A673 (cell line): ENCODE measurements around the gene FARP2. TPM values are rescaled to one million over a fixed set of nuclear protein-coding genes. Genes with fewer than 3 reads are reported as not detected.

Experiments used
- BruUV-seq: library from RNA; stranded (reverse); fragments of 400-500 nt; replicated peaks from 2 replicates; lab custom pipeline; 2021; lab: Mats Ljungman, UMichigan
- CTCF ChIA-PET: fragments of 300-600 bp; sonication (Branson Sonifier 250); formaldehyde crosslinking; loops from one replicate; lab custom pipeline; 2022; ENCODE audit warnings: antibody characterized with exemption; lab: Charles Lee
- POLR2A ChIA-PET: fragments of 300-600 bp; sonication (Branson Sonifier 250); formaldehyde crosslinking; loops from one replicate; lab custom pipeline; 2022; ENCODE audit warnings: antibody characterized with exemption; ENCODE audit not compliant: low non-redundant PET; lab: Charles Lee
- DNase-seq: peaks from one replicate; pipeline ENCODE4 v3.0.0-alpha.2; 2015; ENCODE audit warnings: low spot score
- H3K27ac ChIP-seq: fragments of 200-600 bp; sonication (generic); 2 replicates; pipeline ENCODE4 v1.5.1; 2016; ENCODE audit warnings: mixed run types, low read depth, mild to moderate bottlenecking, mixed read lengths, antibody characterized with exemption, low read length; ENCODE audit not compliant: poor library complexity, severe bottlenecking
- H3K27me3 ChIP-seq: fragments of 200-600 bp; sonication (generic); replicated peaks from 2 replicates; pipeline ENCODE4 v1.6.1; 2017; ENCODE audit warnings: mixed run types, low read depth, mild to moderate bottlenecking, mixed read lengths, antibody characterized with exemption, low read length; ENCODE audit not compliant: insufficient read depth, poor library complexity
- H3K36me3 ChIP-seq: fragments of 200-600 bp; sonication (generic); 2 replicates; pipeline ENCODE4 v1.6.1; 2016; ENCODE audit warnings: mixed run types, mild to moderate bottlenecking, mixed read lengths, antibody characterized with exemption, low read length; ENCODE audit not compliant: insufficient read depth, poor library complexity, severe bottlenecking
- H3K4me1 ChIP-seq: fragments of 200-600 bp; sonication (generic); 2 replicates; pipeline ENCODE4 v1.6.1; 2017; ENCODE audit warnings: mixed run types, mild to moderate bottlenecking, mixed read lengths, antibody characterized with exemption, low read length; ENCODE audit not compliant: insufficient read depth, poor library complexity, severe bottlenecking
- H3K4me3 ChIP-seq: fragments of 200-600 bp; sonication (generic); 2 replicates; pipeline ENCODE4 v1.5.1; 2016; ENCODE audit warnings: low read depth, mixed run types, mild to moderate bottlenecking, mixed read lengths, low read length; ENCODE audit not compliant: poor library complexity, severe bottlenecking
- H3K9me3 ChIP-seq: fragments of 200-600 bp; sonication (generic); 2 replicates; pipeline ENCODE4 v1.6.1; 2016; ENCODE audit warnings: mixed run types, low read depth, mild to moderate bottlenecking, mixed read lengths, antibody characterized with exemption, low read length; ENCODE audit not compliant: poor library complexity, severe bottlenecking
- CTCF ChIP-seq: fragments of 300-800, 200-600 bp; sonication (generic); conservative IDR thresholded peaks from 2 replicates; pipeline ENCODE4 v1.5.1; 2017; ENCODE audit warnings: low read depth, mild to moderate bottlenecking, antibody characterized with exemption, low read length, moderate library complexity, mixed read lengths
- EZH2 ChIP-seq: fragments of 200-600 bp; sonication (generic); IDR thresholded peaks from 2 replicates; pipeline ENCODE4 v1.6.1; 2017; ENCODE audit warnings: borderline replicate concordance, low read depth, mild to moderate bottlenecking, mixed read lengths, antibody characterized with exemption, low read length; ENCODE audit not compliant: poor library complexity, severe bottlenecking
- intact Hi-C: fragments of 100-400 bp; cut with micrococcal nuclease; formaldehyde crosslinking; loops from one replicate; pipeline ENCODE4 v1.10.0; 2022; ENCODE audit not compliant: unreplicated experiment
- total RNA-seq: library from RNA; stranded (reverse); gene quantifications from 2 replicates; pipeline ENCODE4 v1.2.3, GENCODE V29; 2021

The FARP2 gene
- total RNA-seq, 1 experiment from 2014 or later: 53.3 TPM

- CTCF ChIA-PET: no interaction called here
- H3K9me3 ChIP-seq: no peaks in the 10 kb centered on the region
- no peaks in the 10 kb centered on the region for H3K4me1 ChIP-seq
- no peaks in the 10 kb centered on the region for H3K27me3 ChIP-seq
- intact Hi-C loops: no loop called here
- TF ChIP-seq CTCF (no peak), EZH2 (no peak)
- no peaks in the 10 kb centered on the region for H3K36me3 ChIP-seq
- no peak overlapping the region for H3K4me3 ChIP-seq
- POLR2A ChIA-PET: interaction anchor here (0.6 kb wide), 1 partner anchor 330 kb away, joined by 4 read pairs; no protein-coding TSS in a partner anchor
- no peak for DNase-seq
- BruUV-seq: no TSS peak
- H3K27ac ChIP-seq: no peak overlapping the region
Observed at GRCh38 chr2:241481687-241482086, 125.6 kb downstream of the FARP2 start.

GRCh38 chr2:241482126-241482955, 126.3 kb downstream of the FARP2 start:
- CTCF ChIA-PET: no interaction called here
- no peak for DNase-seq
- BruUV-seq: no TSS peak

GRCh38 chr2:241483305-241483704, 127.2 kb downstream of the FARP2 start:
- no peak overlapping the region for H3K27ac ChIP-seq
- no TSS peak for BruUV-seq
- no peaks in the 10 kb centered on the region for H3K4me1 ChIP-seq
- no peaks in the 10 kb centered on the region for H3K36me3 ChIP-seq
- POLR2A ChIA-PET: no interaction called here
- H3K27me3 ChIP-seq: no peaks in the 10 kb centered on the region
- no peak for DNase-seq
- TF ChIP-seq CTCF: no peak
- no peak for TF ChIP-seq EZH2
- intact Hi-C loops: no loop called here
- H3K9me3 ChIP-seq: no peaks in the 10 kb centered on the region
- no peak overlapping the region for H3K4me3 ChIP-seq
- CTCF ChIA-PET: no interaction called here

More at GRCh38 chr2:241482126-241482955, 126.3 kb downstream of the FARP2 start:
- H3K36me3 ChIP-seq: no peaks in the 10 kb centered on the region
- H3K27me3 ChIP-seq: no peaks in the 10 kb centered on the region
- POLR2A ChIA-PET: interaction anchor here (0.6 kb wide), 1 partner anchor 331 kb away, joined by 4 read pairs; no protein-coding TSS in a partner anchor
- no peak overlapping the region for H3K27ac ChIP-seq
- H3K9me3 ChIP-seq: no peaks in the 10 kb centered on the region
- intact Hi-C loops: no loop called here
- no peak overlapping the region for H3K4me3 ChIP-seq
- TF ChIP-seq CTCF: no peak
- no peaks in the 10 kb centered on the region for H3K4me1 ChIP-seq
